Neural progenitor cell (in vitro differentiated cells): ENCODE results near the gene PANK3. TPM values are rescaled to one million over a fixed set of nuclear protein-coding genes. Genes with fewer than 3 reads are reported as not detected.

Experiments used
- DNase-seq: peaks from one replicate; pipeline ENCODE4 v3.0.0-alpha.2; 2016; ENCODE audit warnings: low spot score
- H2AFZ ChIP-seq: fragments of 200-600 bp; sonication (generic); replicated peaks from 2 replicates; pipeline ENCODE4 v1.6.1; 2016; ENCODE audit warnings: antibody characterized with exemption
- H3F3A ChIP-seq: fragments of 200-600 bp; sonication (generic); 2 replicates; pipeline ENCODE4 v1.6.1; 2016; ENCODE audit warnings: antibody characterized with exemption, low read depth
- H3K27ac ChIP-seq: fragments of 200-600 bp; sonication (generic); 2 replicates; pipeline ENCODE4 v1.5.1; 2016; ENCODE audit warnings: mild to moderate bottlenecking
- H3K27me3 ChIP-seq: fragments of 200-600 bp; sonication (generic); 2 replicates; pipeline ENCODE4 v1.6.1; 2016; ENCODE audit warnings: mild to moderate bottlenecking, moderate library complexity
- H3K36me3 ChIP-seq: fragments of 200-600 bp; sonication (generic); 2 replicates; pipeline ENCODE4 v1.5.1; 2016
- H3K4me1 ChIP-seq: fragments of 200-600 bp; sonication (generic); 2 replicates; pipeline ENCODE4 v1.6.1; 2016; ENCODE audit warnings: mixed run types
- H3K4me2 ChIP-seq: fragments of 200-600 bp; sonication (generic); 2 replicates; pipeline ENCODE4 v1.6.1; 2016
- H3K4me3 ChIP-seq: fragments of 200-600 bp; sonication (generic); 2 replicates; pipeline ENCODE4 v1.5.1; 2016
- H3K79me2 ChIP-seq: fragments of 200-600 bp; sonication (generic); 2 replicates; pipeline ENCODE4 v1.6.1; 2016; ENCODE audit warnings: low read depth
- H3K9ac ChIP-seq: fragments of 200-600 bp; sonication (generic); 2 replicates; pipeline ENCODE4 v1.6.1; 2016
- H3K9me3 ChIP-seq: fragments of 200-600 bp; sonication (generic); 2 replicates; pipeline ENCODE4 v1.5.1; 2016; ENCODE audit warnings: low read depth
- H4K20me1 ChIP-seq: fragments of 200-600 bp; sonication (generic); 2 replicates; pipeline ENCODE4 v1.6.1; 2016; ENCODE audit warnings: low read depth
- H3K27ac Mint-ChIP-seq: 3 replicates; pipeline ENCODE4 v1.8.0; 2021; ENCODE audit warnings: mixed read lengths
- H3K27me3 Mint-ChIP-seq: 2 replicates; pipeline ENCODE4 v1.8.0; 2022; ENCODE audit warnings: low read depth, mild to moderate bottlenecking, inconsistent platforms, moderate library complexity, mixed read lengths; ENCODE audit not compliant: insufficient read depth
- H3K36me3 Mint-ChIP-seq: 3 replicates; pipeline ENCODE4 v1.8.0; 2021; ENCODE audit warnings: mixed read lengths
- H3K4me1 Mint-ChIP-seq: 3 replicates; pipeline ENCODE4 v1.8.0; 2021; ENCODE audit warnings: mixed read lengths
- H3K4me3 Mint-ChIP-seq: 3 replicates; pipeline ENCODE4 v1.8.0; 2021; ENCODE audit warnings: mild to moderate bottlenecking, moderate library complexity, mixed read lengths
- H3K9me3 Mint-ChIP-seq: 3 replicates; pipeline ENCODE4 v1.8.0; 2020; ENCODE audit warnings: mixed read lengths
- EZH2 ChIP-seq: fragments of 200-600 bp; sonication (generic); IDR thresholded peaks from 2 replicates; pipeline ENCODE4 v1.6.1; 2017; ENCODE audit warnings: antibody characterized with exemption, mild to moderate bottlenecking, moderate library complexity
- EZH2phosphoT487 ChIP-seq: fragments of 200-600 bp; sonication (generic); IDR thresholded peaks from 2 replicates; pipeline ENCODE4 v1.6.1; 2017; ENCODE audit warnings: antibody characterized with exemption
- total RNA-seq: library from RNA; depleted of rRNA; stranded (reverse); fragments of >200 nt; gene quantifications from 2 replicates; pipeline ENCODE4 v1.2.3, GENCODE V29; 2015; ENCODE audit warnings: low replicate concordance
- TF ChIP-seq, protein P1 (sequence below): fragments of 200-600 bp; sonication (generic); IDR thresholded peaks from 2 replicates; pipeline ENCODE4 v1.5.1; 2017; ENCODE audit warnings: antibody characterized with exemption, mild to moderate bottlenecking

Gene PANK3
- total RNA-seq, 1 donor from 2014 or later = 117 TPM

DNA sequence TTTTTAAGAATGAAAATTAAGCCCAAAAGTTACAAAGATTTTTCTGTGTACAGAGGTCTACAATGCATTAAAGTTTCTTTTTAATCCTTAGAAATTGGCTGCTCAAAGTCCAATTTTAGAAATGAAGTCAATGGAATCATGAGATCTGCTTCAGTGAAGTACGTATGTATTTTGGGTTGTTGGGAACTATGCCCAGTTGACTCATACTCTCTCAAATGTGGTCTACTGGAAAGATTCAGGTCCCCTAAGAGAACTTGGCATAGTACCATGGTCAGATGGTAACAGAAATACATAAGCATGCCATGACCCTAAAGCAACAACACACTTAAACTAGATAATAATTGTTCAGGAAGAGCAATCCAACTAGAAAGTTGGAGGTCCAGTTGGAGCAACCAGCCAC is 27.0 kb downstream of the PANK3 start:
- H4K20me1 ChIP-seq = peaks cover 40% of the 10 kb centered on the region
- H3K27ac ChIP-seq = no peak overlapping the region
- Mint-ChIP-seq H3K4me3 (no peak overlapping the region), H3K9me3 (no peaks in the 10 kb centered on the region), H3K36me3 (peaks cover 51% of the 10 kb centered on the region), H3K27me3 (no peaks in the 10 kb centered on the region), H3K4me1 (no peaks in the 10 kb centered on the region), H3K27ac (no peak overlapping the region)
- DNase-seq = no peak
- no peak overlapping the region for H3K9ac ChIP-seq
- no peak for TF ChIP-seq EZH2
- TF ChIP-seq, protein P1, sequence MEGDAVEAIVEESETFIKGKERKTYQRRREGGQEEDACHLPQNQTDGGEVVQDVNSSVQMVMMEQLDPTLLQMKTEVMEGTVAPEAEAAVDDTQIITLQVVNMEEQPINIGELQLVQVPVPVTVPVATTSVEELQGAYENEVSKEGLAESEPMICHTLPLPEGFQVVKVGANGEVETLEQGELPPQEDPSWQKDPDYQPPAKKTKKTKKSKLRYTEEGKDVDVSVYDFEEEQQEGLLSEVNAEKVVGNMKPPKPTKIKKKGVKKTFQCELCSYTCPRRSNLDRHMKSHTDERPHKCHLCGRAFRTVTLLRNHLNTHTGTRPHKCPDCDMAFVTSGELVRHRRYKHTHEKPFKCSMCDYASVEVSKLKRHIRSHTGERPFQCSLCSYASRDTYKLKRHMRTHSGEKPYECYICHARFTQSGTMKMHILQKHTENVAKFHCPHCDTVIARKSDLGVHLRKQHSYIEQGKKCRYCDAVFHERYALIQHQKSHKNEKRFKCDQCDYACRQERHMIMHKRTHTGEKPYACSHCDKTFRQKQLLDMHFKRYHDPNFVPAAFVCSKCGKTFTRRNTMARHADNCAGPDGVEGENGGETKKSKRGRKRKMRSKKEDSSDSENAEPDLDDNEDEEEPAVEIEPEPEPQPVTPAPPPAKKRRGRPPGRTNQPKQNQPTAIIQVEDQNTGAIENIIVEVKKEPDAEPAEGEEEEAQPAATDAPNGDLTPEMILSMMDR = no peak
- TF ChIP-seq EZH2phosphoT487 = no peak
- H3K79me2 ChIP-seq = peaks cover 25% of the 10 kb centered on the region
- peaks cover 3% of the 10 kb centered on the region for H3F3A ChIP-seq
- no peak overlapping the region for H3K4me3 ChIP-seq
- H3K27me3 ChIP-seq = no peaks in the 10 kb centered on the region
- H3K9me3 ChIP-seq = no peaks in the 10 kb centered on the region
- H3K4me1 ChIP-seq = no peaks in the 10 kb centered on the region
- H3K36me3 ChIP-seq = peaks cover 30% of the 10 kb centered on the region
- no peak overlapping the region for H3K4me2 ChIP-seq
- no peak overlapping the region for H2AFZ ChIP-seq

DNA sequence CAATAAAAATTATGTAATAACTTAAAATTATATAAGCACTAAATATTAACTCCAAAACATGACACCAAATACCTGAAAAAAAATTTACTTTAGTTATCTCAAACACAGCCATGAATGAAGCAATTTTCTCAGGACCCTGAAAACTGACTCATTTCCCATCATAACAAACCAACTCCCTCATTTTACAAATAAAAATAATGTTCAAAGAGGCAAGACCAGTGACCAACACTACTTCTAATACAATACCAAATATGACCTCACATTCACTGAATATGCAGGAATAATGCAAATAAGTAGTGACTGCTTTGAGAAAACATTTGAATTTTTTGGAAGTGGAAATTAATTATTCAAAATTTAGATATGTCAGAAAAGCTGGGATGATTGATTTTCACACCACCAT is 28.5 kb downstream of the PANK3 start:
- peaks cover 40% of the 10 kb centered on the region for H4K20me1 ChIP-seq
- no peaks in the 10 kb centered on the region for H3K4me1 Mint-ChIP-seq
- no peak overlapping the region for H3K4me3 Mint-ChIP-seq
- no peak overlapping the region for H3K4me3 ChIP-seq
- TF ChIP-seq, protein P1 = no peak
- TF ChIP-seq EZH2 (no peak), EZH2phosphoT487 (no peak)
- DNase-seq = no peak
- no peak overlapping the region for H2AFZ ChIP-seq
- no peaks in the 10 kb centered on the region for H3K4me1 ChIP-seq
- no peak overlapping the region for H3K27ac ChIP-seq
- H3K27me3 Mint-ChIP-seq = no peaks in the 10 kb centered on the region
- peaks cover 4% of the 10 kb centered on the region for H3F3A ChIP-seq
- peaks cover 50% of the 10 kb centered on the region for H3K36me3 Mint-ChIP-seq
- H3K9ac ChIP-seq = no peak overlapping the region
- no peak overlapping the region for H3K27ac Mint-ChIP-seq
- peaks cover 24% of the 10 kb centered on the region for H3K36me3 ChIP-seq
- no peaks in the 10 kb centered on the region for H3K9me3 Mint-ChIP-seq
- H3K9me3 ChIP-seq = no peaks in the 10 kb centered on the region
- H3K79me2 ChIP-seq = peaks cover 25% of the 10 kb centered on the region
- H3K4me2 ChIP-seq = no peak overlapping the region
- no peaks in the 10 kb centered on the region for H3K27me3 ChIP-seq

DNA sequence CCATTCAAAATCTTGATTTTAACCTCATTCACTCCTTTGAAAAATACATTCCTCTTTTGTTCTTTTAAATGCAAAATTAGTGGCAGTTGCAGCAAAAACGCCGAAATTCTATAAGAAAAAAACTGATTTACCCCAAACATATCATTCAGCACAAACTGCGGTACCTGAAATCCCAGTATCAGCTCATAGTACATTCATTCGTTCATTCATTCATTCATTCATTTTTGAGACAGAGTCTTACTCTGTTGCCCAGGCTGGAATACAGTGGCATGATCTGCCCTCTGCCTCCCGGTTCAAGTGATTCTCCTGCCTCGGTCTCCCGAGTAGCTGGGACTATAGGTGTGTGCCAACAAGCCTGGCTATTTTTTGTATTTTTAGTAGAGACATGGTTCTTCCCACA is 29.6 kb downstream of the PANK3 start:
- H3K4me3 Mint-ChIP-seq = no peak overlapping the region

More for the DNA sequence above, 29.6 kb downstream of the PANK3 start:
- no peak overlapping the region for H2AFZ ChIP-seq
- H3K4me1 ChIP-seq = no peaks in the 10 kb centered on the region
- H3K27me3 Mint-ChIP-seq = no peaks in the 10 kb centered on the region
- DNase-seq = no peak
- H4K20me1 ChIP-seq = peaks cover 40% of the 10 kb centered on the region
- H3K79me2 ChIP-seq = peaks cover 19% of the 10 kb centered on the region
- no peaks in the 10 kb centered on the region for H3K9me3 Mint-ChIP-seq
- TF ChIP-seq EZH2 = no peak
- TF ChIP-seq, protein P1 = no peak
- H3K4me1 Mint-ChIP-seq = no peaks in the 10 kb centered on the region
- peaks cover 19% of the 10 kb centered on the region for H3K36me3 ChIP-seq
- no peaks in the 10 kb centered on the region for H3K27me3 ChIP-seq
- H3K9me3 ChIP-seq = no peaks in the 10 kb centered on the region
- H3K27ac Mint-ChIP-seq = no peak overlapping the region
- no peak overlapping the region for H3K27ac ChIP-seq
- peaks cover 49% of the 10 kb centered on the region for H3K36me3 Mint-ChIP-seq
- H3K9ac ChIP-seq = no peak overlapping the region
- H3K4me2 ChIP-seq = no peak overlapping the region
- peaks cover 7% of the 10 kb centered on the region for H3F3A ChIP-seq
- no peak overlapping the region for H3K4me3 ChIP-seq
